K562 (cell line): Measurements from ENCODE around the gene LPCAT3. TPM values are rescaled to one million over a fixed set of nuclear protein-coding genes. Genes with fewer than 3 reads are reported as not detected.

Experiments
- CEBPZ ChIP-seq: fragments of 150-350 bp; IDR thresholded peaks from 2 replicates; pipeline ENCODE4 v1.6.1; 2014; ENCODE audit warnings: low read depth, mild to moderate bottlenecking, low read length, borderline replicate concordance
- E2F1 ChIP-seq: sonication (generic); formaldehyde crosslinking; IDR thresholded peaks from 2 replicates; pipeline ENCODE4 v1.8.1; 2023; ENCODE audit warnings: mild to moderate bottlenecking, missing genetic modification reagents, moderate library complexity
- EGR1 ChIP-seq: fragments of 450-650 bp; conservative IDR thresholded peaks from 2 replicates; pipeline ENCODE4 v1.6.1; 2017; ENCODE audit warnings: mild to moderate bottlenecking
- FOXK1 ChIP-seq: sonication (generic); formaldehyde crosslinking; IDR thresholded peaks from 2 replicates; pipeline ENCODE4 v1.8.0; 2022; ENCODE audit warnings: missing genetic modification reagents, mild to moderate bottlenecking, borderline replicate concordance
- GATA2 ChIP-seq: sonication (generic); formaldehyde crosslinking; IDR thresholded peaks from 2 replicates; pipeline ENCODE4 v1.4.0; 2020; ENCODE audit warnings: mild to moderate bottlenecking, missing genetic modification reagents
- HDAC8 ChIP-seq: fragments of 450-650 bp; IDR thresholded peaks from 2 replicates; pipeline ENCODE4 v1.6.1; 2016; ENCODE audit warnings: mild to moderate bottlenecking, missing genetic modification characterization, moderate library complexity, missing compliant biosample characterization
- HMGN3 ChIP-seq: IDR thresholded peaks from 2 replicates; pipeline ENCODE4 v1.6.1; 2011; ENCODE audit warnings: borderline replicate concordance, low read depth, mild to moderate bottlenecking, mixed read lengths, low read length; ENCODE audit not compliant: insufficient read length; ENCODE audit errors: extremely low read depth
- KDM5B ChIP-seq: fragments of 200-600 bp; sonication (generic); IDR thresholded peaks from 2 replicates; pipeline ENCODE4 v1.6.1; 2012; ENCODE audit warnings: low read depth, mild to moderate bottlenecking, moderate library complexity, low read length, control low read depth, inconsistent platforms; ENCODE audit not compliant: insufficient replicate concordance
- MAFG ChIP-seq: fragments of 450-650 bp; conservative IDR thresholded peaks from 2 replicates; pipeline ENCODE4 v1.6.1; 2016; ENCODE audit warnings: missing genetic modification characterization, missing compliant biosample characterization
- NR2C2 ChIP-seq, 2 experiments: fragments of 200-800 bp in 1 of 2; sonication (Bioruptor generic) in 1 of 2; sonication (generic) in 1 of 2; formaldehyde crosslinking in 1 of 2; IDR thresholded peaks; 2 replicates each; pipeline versions ENCODE4 v1.6.1 to v1.8.0; 2016 to 2022; ENCODE audit warnings: mild to moderate bottlenecking in 1 of 2, missing compliant biosample characterization in 1 of 2, missing genetic modification characterization in 1 of 2, missing genetic modification reagents in 1 of 2
- PTRF ChIP-seq: fragments of 450-650 bp; IDR thresholded peaks from 2 replicates; pipeline ENCODE4 v1.6.1; 2016; ENCODE audit warnings: mild to moderate bottlenecking, missing genetic modification characterization, missing compliant biosample characterization
- SMAD3 ChIP-seq: fragments of 450-650 bp; formaldehyde crosslinking; conservative IDR thresholded peaks from 2 replicates; pipeline ENCODE4 v1.4.0; 2020; ENCODE audit warnings: mild to moderate bottlenecking
- UBTF ChIP-seq, 2 experiments: IDR thresholded peaks; 2 replicates each; pipeline ENCODE4 v1.6.1; 2012; ENCODE audit warnings: improper control_type of control experiment in 2 of 2, low read depth in 2 of 2, low read length in 2 of 2, borderline replicate concordance in 1 of 2
- ZFP1 ChIP-seq: fragments of 450-650 bp; formaldehyde crosslinking; IDR thresholded peaks from 2 replicates; pipeline ENCODE4 v1.4.0; 2020; ENCODE audit warnings: mild to moderate bottlenecking, mixed read lengths
- ZNF133 ChIP-seq: fragments of 250-450 bp; sonication (Bioruptor Pico); IDR thresholded peaks from 2 replicates; pipeline ENCODE4 v1.4.0; 2020; ENCODE audit warnings: mild to moderate bottlenecking
- ZNF143 ChIP-seq: sonication (generic); formaldehyde crosslinking; IDR thresholded peaks from 2 replicates; pipeline ENCODE4 v1.9.0; 2022; ENCODE audit warnings: mild to moderate bottlenecking, missing genetic modification reagents
- polyA plus RNA-seq, 8 experiments: library from polyadenylated mRNA; depleted of rRNA in 4 of 8; stranded (reverse) in 5 of 8; unstranded in 3 of 8; fragments of >200 nt; fragmentation: Nextera tagmentation in 2 of 8; fragmentation: Illumina TruSeq in 1 of 8; extraction: Ambion mirVana in 2 of 8; extraction: Trizol in 1 of 8; gene quantifications; 2 replicates each; pipeline versions ENCODE4 v1.2.1 to v1.2.3, GENCODE V29; 2011 to 2014; ENCODE audit warnings: inconsistent platforms in 1 of 8, missing spikeins in 1 of 8
- total RNA-seq, 7 experiments: library from RNA; depleted of rRNA in 6 of 7; stranded (reverse); fragments of >200 nt in 6 of 7; fragmentation: Illumina TruSeq in 2 of 7; extraction: Trizol in 2 of 7; gene quantifications; 2 replicates each; pipeline versions ENCODE4 v1.2.1 to v1.2.3, GENCODE V29; 2011 to 2021; ENCODE audit warnings: low replicate concordance in 1 of 7

Gene LPCAT3
- total and polyA plus RNA-seq, 9 of the 15 experiments (the other 6 are each of a cell fraction or from before 2014, with no cell fraction given) = 4.9 to 52.5 (median 25.3) TPM

GRCh38 chr12:6943722-6944380, 74.4 kb downstream of the LPCAT3 start, which contains the start of the genes C12orf57 and RNU7-1 (continued):
- TF ChIP-seq PTRF (tag) (no peak), ZNF133 (CRISPR knock-in tag) (no peak), NR2C2 (CRISPR knock-in tag; IDR thresholded peaks at IDR 0.05) (no peak), NR2C2 (tag; IDR thresholded peaks at IDR 0.05) (peak; percentile 77), GATA2 (CRISPR knock-in tag) (no peak), E2F1 (no peak), FOXK1 (CRISPR knock-in tag) (peak; percentile 32; the same call in 1 of the 2 replicates), EGR1 (no peak), HMGN3 (peak; percentile 64), ZNF143 (CRISPR knock-in tag) (no peak), CEBPZ (0 out of 2 replicates have a peak, but pooled peaks have one; percentile 38), SMAD3 (CRISPR knock-in tag) (peak; percentile 96), MAFG (tag) (no peak; the same call in 1 of the 2 replicates), HDAC8 (tag) (no peak), ZFP1 (peak; percentile 81), UBTF (IDR thresholded peaks at IDR 0.05; ENCODE audit: borderline replicate concordance in 1 of 2, low read depth in 2 of 2, low read length in 2 of 2) (no peak), KDM5B (peak; percentile 99)
